Activated CD8-positive, alpha-beta memory T cell treated with anti-CD3 and anti-CD28 coated beads for 1 hour (primary cell): ENCODE data around the gene KCNIP1.

ENCODE experiments used
- DNase-seq, 2 donors: peaks; one replicate each; pipeline ENCODE4 v3.0.0-alpha.2; 2020; ENCODE audit warnings: low read depth in 1 of 2; ENCODE audit errors: extremely low read depth in 1 of 2

The KCNIP1 gene

GRCh38 chr5:170504616-170505266 lies 921 bp downstream of the KCNIP1 start:
- no peak for DNase-seq

GRCh38 chr5:170508036-170508435 lies 4.2 kb downstream of the KCNIP1 start:
- no peak for DNase-seq

DNA sequence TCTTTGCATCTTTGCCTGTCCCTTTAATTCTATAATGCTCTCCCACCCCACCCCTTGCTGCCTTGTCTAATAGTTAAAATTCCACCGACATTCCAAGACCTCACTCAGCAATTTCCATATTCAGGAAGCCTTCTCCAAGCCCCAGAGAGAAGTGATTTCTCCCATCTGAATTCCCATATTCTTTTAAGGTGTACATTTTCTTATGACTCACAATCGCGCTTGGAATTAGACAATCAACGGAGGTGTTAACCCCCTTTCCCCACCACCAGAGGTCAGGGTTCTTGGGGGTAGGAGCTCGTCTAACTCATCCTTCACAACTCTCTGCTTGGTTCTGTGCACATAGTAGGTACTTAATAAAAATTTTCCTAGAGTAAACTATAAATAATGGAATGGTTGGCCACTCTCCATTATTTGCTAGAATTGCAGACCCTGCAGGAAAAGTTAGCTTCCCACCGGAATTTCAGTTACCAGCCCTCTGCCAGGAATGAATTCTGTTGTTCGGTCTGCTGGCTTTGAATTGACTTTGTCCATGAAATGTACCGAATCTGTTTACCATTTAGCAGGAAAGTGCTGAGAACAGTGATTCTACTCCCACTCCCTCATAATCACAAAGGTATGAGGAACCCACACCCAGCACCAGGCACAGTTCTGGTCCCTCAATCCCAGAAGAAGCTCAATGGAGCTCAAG lies 5.0 kb downstream of the KCNIP1 start:
- no peak for DNase-seq

DNA sequence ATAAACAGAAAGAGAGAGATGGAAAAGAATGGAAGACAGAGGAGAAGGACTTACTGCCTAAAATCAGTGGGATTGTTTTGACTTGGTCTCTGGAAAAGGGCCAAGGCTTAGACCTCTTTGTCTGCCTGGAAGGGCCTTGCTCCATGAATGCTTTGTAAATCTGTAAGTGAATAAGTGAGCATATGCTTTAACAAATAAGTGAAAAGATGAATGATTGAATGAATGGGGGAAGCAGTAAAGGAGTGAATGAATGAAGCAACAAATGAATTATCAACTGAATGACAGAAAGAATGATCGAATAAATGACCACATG lies 5.5 kb downstream of the KCNIP1 start:
- DNase-seq, result no peak

GRCh38 chr5:170510126-170510525 lies 6.3 kb downstream of the KCNIP1 start:
- no peak for DNase-seq

DNA sequence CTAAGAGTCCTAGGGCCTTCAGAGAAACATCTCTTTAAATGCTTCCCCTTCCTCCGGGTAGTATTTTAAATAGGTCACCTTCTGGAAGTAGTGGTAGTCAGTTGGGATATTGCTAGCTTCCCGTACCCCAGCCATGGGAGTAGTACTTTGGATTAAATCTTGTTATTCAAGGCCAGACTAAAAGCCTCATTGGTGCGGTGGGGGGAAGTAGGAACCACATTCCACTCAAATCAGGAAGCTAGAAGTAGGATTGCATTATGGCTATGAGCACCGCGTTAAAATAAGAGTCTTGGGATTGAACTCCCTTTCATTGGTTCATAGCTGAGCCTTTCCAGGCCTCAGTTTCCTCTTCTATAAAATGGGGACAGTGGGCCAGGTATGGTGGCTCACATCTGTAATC lies 6.7 kb downstream of the KCNIP1 start:
- DNase-seq, result no peak

DNA sequence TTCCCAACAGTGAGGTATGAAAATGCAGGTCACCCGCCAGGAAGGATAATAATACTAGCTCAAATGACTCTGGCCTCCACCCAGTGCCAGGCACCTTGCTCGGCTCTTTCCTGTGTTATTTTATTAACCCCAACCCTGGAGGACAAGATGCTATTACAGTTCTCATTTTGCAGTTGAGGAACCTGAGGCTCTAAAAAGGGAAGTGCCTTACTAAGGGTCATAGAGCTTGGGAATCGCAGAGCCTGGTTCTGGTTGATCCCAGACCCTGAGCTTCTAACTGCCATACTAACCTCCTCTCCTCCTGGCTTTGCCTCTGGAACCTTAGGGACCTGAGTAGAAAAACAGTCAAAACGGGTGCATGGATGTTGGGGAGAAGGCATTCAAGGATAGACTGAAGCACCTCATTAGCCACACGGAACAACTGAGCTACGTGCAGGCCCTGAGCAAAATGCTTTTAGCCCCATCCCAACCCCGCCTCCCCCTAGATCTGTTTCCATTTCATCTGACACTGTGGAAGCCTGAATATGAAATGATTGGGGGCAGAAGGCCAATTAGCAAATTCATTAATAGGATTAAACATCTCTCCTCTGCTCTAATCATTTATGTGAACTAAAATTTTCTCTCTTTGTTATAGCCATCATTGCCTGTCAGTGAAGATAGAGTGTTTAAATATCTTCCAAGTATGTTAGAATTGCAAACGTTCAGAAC lies 7.9 kb downstream of the KCNIP1 start:
- DNase-seq, result no peak

GRCh38 chr5:170513856-170514525 lies 10.2 kb downstream of the KCNIP1 start:
- no peak for DNase-seq

GRCh38 chr5:170517411-170517810 lies 13.6 kb downstream of the KCNIP1 start:
- DNase-seq, result no peak

DNA sequence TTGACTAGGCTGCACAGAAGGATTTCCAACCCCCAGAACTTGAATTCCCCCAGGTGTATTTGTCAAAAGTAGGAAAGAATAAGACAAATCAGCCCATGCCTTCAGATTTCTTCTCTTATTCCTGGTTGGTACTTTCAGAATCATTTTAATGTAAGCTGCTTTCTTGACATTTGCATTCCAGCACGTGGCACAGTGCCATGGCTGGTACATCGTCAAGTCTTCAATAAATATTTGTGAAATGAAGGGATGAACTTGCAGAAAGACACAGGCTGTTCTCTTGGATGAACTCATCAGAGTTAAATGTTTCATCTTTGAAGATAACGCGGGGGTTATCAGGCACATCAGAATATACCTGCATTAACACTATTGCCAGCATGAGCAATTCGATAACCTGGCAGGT lies 14.5 kb downstream of the KCNIP1 start:
- no peak for DNase-seq

DNA sequence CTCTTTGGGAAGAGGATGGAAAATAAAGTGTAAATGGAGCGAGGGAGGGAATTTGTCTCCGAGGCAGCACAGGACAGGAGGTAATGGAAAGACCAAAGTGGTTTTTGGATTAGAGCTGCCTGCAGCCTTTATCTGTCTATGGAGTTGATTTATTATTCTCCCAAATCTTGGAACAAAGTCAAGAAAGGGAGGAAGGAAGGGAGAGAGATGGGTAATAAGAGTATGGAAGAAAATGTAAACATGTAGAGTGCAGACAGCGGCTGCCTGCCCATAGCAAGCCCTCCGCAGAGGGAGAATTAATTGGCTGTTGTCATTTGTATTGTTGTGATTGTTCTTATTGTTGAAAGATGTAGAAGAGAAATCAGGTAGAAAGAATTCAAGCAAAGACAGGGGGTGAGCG lies 15.7 kb downstream of the KCNIP1 start:
- DNase-seq, result no peak

DNA sequence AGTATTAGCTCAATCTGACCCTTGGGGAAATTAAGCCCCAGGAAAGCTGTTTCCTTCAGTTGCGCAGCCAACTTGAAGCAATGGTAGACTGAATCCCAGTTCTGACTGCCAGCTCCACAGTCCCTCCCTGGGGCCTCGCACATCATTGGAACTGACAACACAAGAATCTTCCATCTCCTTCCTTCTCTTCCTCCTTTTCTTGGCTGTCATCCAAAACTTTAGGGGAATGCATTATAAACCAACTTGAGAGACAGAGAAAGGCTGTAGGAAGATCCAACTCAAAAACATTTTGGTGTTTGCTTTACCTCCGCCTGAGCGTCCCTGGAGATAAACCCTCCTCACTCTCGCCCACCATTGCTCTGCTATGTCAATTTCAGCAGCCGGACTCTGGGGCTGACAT lies 16.6 kb downstream of the KCNIP1 start:
- no peak for DNase-seq

DNA sequence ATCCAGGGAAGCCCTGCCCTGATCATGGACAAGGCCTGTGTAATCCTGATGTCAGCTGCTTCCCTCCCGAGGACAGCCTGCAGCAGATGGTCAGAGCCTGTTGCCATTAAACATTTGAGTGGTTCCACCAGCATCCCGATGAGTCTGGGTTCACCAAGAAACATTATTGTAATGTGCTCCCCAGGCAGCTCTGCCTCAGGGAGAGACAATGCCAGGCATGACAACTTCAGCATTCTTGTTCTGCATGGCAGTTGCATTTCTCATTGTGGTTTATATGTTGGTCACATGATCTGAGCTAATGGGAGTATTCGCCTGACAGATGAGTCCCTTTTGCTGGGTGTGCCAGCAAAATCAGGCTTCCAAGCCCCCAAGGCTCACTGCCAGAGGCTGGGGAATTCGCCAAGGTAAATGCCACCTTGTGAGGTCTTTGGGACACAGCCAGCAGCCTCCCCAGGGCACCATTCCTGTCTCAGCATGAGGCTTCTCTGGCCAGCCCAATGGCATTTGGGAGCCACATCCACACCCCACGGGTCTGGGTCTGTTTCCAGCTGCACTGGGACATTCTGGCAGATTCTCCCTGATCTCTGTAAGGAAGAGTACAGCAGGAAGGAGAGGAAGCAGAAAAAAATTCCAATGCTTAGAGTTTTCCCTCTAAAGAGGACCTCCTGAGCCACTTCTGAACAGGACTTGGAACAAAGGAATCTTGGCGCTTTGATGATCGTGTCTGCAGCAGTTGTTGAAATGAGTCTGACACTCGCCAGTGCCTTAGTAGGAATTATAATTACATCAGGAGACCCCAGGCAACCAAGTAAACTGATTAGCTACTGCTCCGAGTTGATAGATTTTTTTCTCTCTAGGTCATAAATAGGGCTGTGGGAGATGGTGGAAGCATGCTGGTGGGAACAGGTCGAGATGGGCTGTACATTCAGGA lies 18.7 kb downstream of the KCNIP1 start:
- DNase-seq, result no peak

GRCh38 chr5:170523142-170523551 lies 19.3 kb downstream of the KCNIP1 start:
- DNase-seq, result no peak

DNA sequence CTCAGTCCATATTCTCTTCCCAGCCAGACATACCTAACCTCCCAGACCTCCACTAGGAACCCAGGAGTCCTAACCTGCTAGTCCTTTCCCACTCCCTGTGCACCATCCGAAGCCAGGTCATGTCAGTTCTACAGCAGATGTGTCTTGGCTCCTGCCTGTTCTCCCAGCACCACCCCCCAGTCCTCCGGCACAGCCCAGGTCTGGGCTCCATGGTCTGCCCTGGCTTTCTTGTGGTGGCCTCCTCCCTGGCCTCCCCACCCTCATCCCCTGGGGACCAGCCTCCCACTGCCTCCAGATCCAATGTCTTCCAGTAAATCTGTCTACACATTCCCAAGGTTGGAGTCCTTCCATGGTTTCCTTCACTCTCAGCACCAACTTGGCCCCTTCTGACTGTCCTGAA lies 20.0 kb downstream of the KCNIP1 start:
- no peak for DNase-seq

DNA sequence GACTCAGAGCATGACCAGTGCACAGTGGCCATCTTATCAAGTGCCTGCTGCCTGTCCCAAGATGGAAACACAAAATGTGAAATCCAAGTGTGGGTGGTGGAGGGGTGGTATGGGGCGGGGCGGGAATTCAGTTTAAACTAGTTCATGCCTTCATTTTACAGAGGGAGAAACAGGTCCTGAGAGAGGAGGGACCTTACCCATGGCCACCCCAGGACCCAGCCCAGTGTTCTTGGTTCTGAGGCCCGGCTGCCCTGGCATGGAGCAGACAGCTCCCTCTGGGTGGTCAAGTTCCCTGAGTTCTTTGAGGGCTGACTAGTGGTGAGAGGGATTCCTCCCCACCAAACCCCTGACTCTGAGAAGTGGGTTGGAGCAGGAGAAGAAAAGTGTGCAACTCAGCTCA lies 20.8 kb downstream of the KCNIP1 start:
- no peak for DNase-seq

GRCh38 chr5:170525470-170526211 lies 21.8 kb downstream of the KCNIP1 start:
- no peak for DNase-seq

GRCh38 chr5:170527991-170528390 lies 24.2 kb downstream of the KCNIP1 start:
- DNase-seq, result no peak

- no peak for DNase-seq
These were observed 25.2 kb downstream of the KCNIP1 start for GRCh38 chr5:170528976-170529375.

- DNase-seq, result no peak
These were observed 29.1 kb downstream of the KCNIP1 start for GRCh38 chr5:170532935-170533334.
